Cerebellar cortex (tissue), 1 donor: ENCODE data around the gene DACH1.

ENCODE experiments used
- DNase-seq: peaks from one replicate; pipeline ENCODE4 v3.0.0-alpha.2; 2015; ENCODE audit warnings: low spot score

The DACH1 gene

GRCh38 chr13:71583581-71583980, 283.4 kb downstream of the DACH1 start:
- DNase-seq = no peak

GRCh38 chr13:71580614-71581013, 286.4 kb downstream of the DACH1 start:
- DNase-seq = no peak

GRCh38 chr13:71578048-71578447, 289.0 kb downstream of the DACH1 start:
- DNase-seq = no peak

- no peak for DNase-seq
Measured at GRCh38 chr13:71577127-71577526, 289.9 kb downstream of the DACH1 start.

- DNase-seq = no peak
Measured at GRCh38 chr13:71576571-71576970, 290.4 kb downstream of the DACH1 start.

- no peak for DNase-seq
Measured at GRCh38 chr13:71546881-71547280, 320.1 kb downstream of the DACH1 start.

- no peak for DNase-seq
Measured at GRCh38 chr13:71540098-71540497, 326.9 kb downstream of the DACH1 start.

- DNase-seq = no peak
Measured at GRCh38 chr13:71536201-71536600, 330.8 kb downstream of the DACH1 start.

- DNase-seq = peak; percentile 73
Measured at GRCh38 chr13:71524613-71525304, 342.2 kb downstream of the DACH1 start.

- no peak for DNase-seq
Measured at GRCh38 chr13:71524245-71524612, 342.8 kb downstream of the DACH1 start.

GRCh38 chr13:71522941-71523526, 344.0 kb downstream of the DACH1 start:
- DNase-seq = peak; percentile 82

- no peak for DNase-seq
Measured at GRCh38 chr13:71517004-71517403, 350.0 kb downstream of the DACH1 start.

GRCh38 chr13:71516521-71516920, 350.5 kb downstream of the DACH1 start:
- DNase-seq = no peak

GRCh38 chr13:71515744-71516038, 351.3 kb downstream of the DACH1 start:
- DNase-seq = no peak

GRCh38 chr13:71514900-71515743, 351.9 kb downstream of the DACH1 start:
- no peak for DNase-seq

GRCh38 chr13:71513411-71514033, 353.5 kb downstream of the DACH1 start:
- no peak for DNase-seq

- no peak for DNase-seq
Measured at GRCh38 chr13:71503781-71504180, 363.2 kb downstream of the DACH1 start.

- no peak for DNase-seq
Measured at GRCh38 chr13:71499944-71500514, 367.0 kb downstream of the DACH1 start.

GRCh38 chr13:71499235-71499634, 367.8 kb downstream of the DACH1 start:
- no peak for DNase-seq

GRCh38 chr13:71493189-71493588, 373.8 kb downstream of the DACH1 start:
- DNase-seq = no peak

- no peak for DNase-seq
Measured at GRCh38 chr13:71492346-71492871, 374.6 kb downstream of the DACH1 start.

- DNase-seq = no peak
Measured at GRCh38 chr13:71491010-71491409, 376.0 kb downstream of the DACH1 start.
